Keratinocyte (primary cell): ENCODE results near the gene RHBDF1. TPM values are rescaled to one million over a fixed set of nuclear protein-coding genes. Genes with fewer than 3 reads are reported as not detected.

Experiments
- DNase-seq: peaks from one replicate; pipeline ENCODE4 v3.0.0-alpha.2; 2011; ENCODE audit warnings: low read depth, missing footprints, low spot score
- FAIRE-seq: peaks from 2 replicates; lab custom pipeline; 2011; peaks lifted over from hg19 to GRCh38; lab: Jason Lieb, UNC
- H2AFZ ChIP-seq: 2 replicates; pipeline ENCODE4 v1.6.0; 2012; ENCODE audit warnings: low read length, control low read depth, inconsistent platforms; ENCODE audit not compliant: control insufficient read depth
- H3K27ac ChIP-seq: 2 replicates; pipeline ENCODE4 v1.5.1; 2011; ENCODE audit warnings: low read length; ENCODE audit not compliant: control insufficient read depth, insufficient read depth
- H3K27me3 ChIP-seq: 3 replicates; pipeline ENCODE4 v1.6.0; 2011; ENCODE audit warnings: low read length; ENCODE audit not compliant: control insufficient read depth, insufficient read depth; ENCODE audit errors: extremely low read depth
- H3K36me3 ChIP-seq, 2 experiments: 2 replicates in 1 of 2; 3 replicates in 1 of 2; pipeline ENCODE4 v1.5.1; 2011; ENCODE audit warnings: low read length in 2 of 2, mild to moderate bottlenecking in 1 of 2; ENCODE audit not compliant: control insufficient read depth in 2 of 2, insufficient read depth in 2 of 2; ENCODE audit errors: extremely low read depth in 1 of 2
- H3K4me1 ChIP-seq: 3 replicates; pipeline ENCODE4 v1.5.1; 2011; ENCODE audit warnings: low read length; ENCODE audit not compliant: control insufficient read depth, insufficient read depth; ENCODE audit errors: extremely low read depth
- H3K4me2 ChIP-seq: 3 replicates; pipeline ENCODE4 v1.6.0; 2011; ENCODE audit warnings: low read depth, low read length; ENCODE audit not compliant: control insufficient read depth, insufficient read depth; ENCODE audit errors: extremely low read depth
- H3K4me3 ChIP-seq, 3 experiments: fragments of 200-600 bp in 1 of 3; sonication (generic) in 1 of 3; 2 replicates in 2 of 3; 3 replicates in 1 of 3; pipeline ENCODE4 v1.5.1; 2011 to 2016; ENCODE audit warnings: low read length in 3 of 3, mild to moderate bottlenecking in 3 of 3, control low read depth in 2 of 3, inconsistent platforms in 1 of 3, low read depth in 1 of 3, mixed read lengths in 1 of 3, mixed run types in 1 of 3, moderate library complexity in 1 of 3; ENCODE audit not compliant: control insufficient read depth in 2 of 3, insufficient read depth in 2 of 3; ENCODE audit errors: extremely low read depth in 1 of 3
- H3K79me2 ChIP-seq: 2 replicates; pipeline ENCODE4 v1.6.0; 2012; ENCODE audit warnings: low read length; ENCODE audit not compliant: control insufficient read depth, insufficient read depth
- H3K9ac ChIP-seq: 3 replicates; pipeline ENCODE4 v1.6.0; 2011; ENCODE audit warnings: low read length; ENCODE audit not compliant: control insufficient read depth, insufficient read depth; ENCODE audit errors: extremely low read depth
- H3K9me1 ChIP-seq: 3 replicates; pipeline ENCODE4 v1.6.0; 2011; ENCODE audit warnings: low read length; ENCODE audit not compliant: control insufficient read depth, insufficient read depth; ENCODE audit errors: extremely low read depth
- H3K9me3 ChIP-seq: 2 replicates; pipeline ENCODE4 v1.5.1; 2012; ENCODE audit warnings: low read depth, low read length; ENCODE audit not compliant: control insufficient read depth
- H4K20me1 ChIP-seq: 3 replicates; pipeline ENCODE4 v1.6.0; 2011; ENCODE audit warnings: low read length; ENCODE audit not compliant: control insufficient read depth, insufficient read depth; ENCODE audit errors: extremely low read depth
- CTCF ChIP-seq, 3 experiments: IDR thresholded peaks in 1 of 3; conservative IDR thresholded peaks in 1 of 3; optimal IDR thresholded peaks in 1 of 3; 2 replicates in 2 of 3; 3 replicates in 1 of 3; pipeline versions ENCODE3 to v1.5.1; 2011; ENCODE audit warnings: low read length in 3 of 3, mild to moderate bottlenecking in 3 of 3, moderate library complexity in 2 of 3, control low read depth in 1 of 3, inconsistent platforms in 1 of 3; ENCODE audit not compliant: insufficient read depth in 2 of 3; ENCODE audit errors: extremely low read depth in 1 of 3
- EZH2 ChIP-seq: IDR thresholded peaks from one replicate; pipeline ENCODE4 v1.6.1; 2012; ENCODE audit warnings: inconsistent platforms, mild to moderate bottlenecking, low read length, moderate library complexity
- dilution Hi-C: fragments of 300-500 bp; cut with MboI; formaldehyde crosslinking; loops from one replicate; pipeline ENCODE4 v1.7.0; 2020; ENCODE audit warnings: low sequenced_read_pairs; ENCODE audit not compliant: extremely low pct_ligation_motif_present
- polyA plus RNA-seq, 5 experiments: library from polyadenylated mRNA; depleted of rRNA in 3 of 5; stranded (reverse) in 3 of 5; stranded (forward) in 1 of 5; unstranded in 1 of 5; fragments of >200 nt; gene quantifications; 1 replicate in 1 of 5; 2 replicates in 3 of 5; 3 replicates in 1 of 5; pipeline versions ENCODE4 v1.2.1 to v1.2.3, GENCODE V29; 2011 to 2012; ENCODE audit warnings: missing spikeins in 2 of 5, low read depth in 1 of 5, low replicate concordance in 1 of 5

Gene RHBDF1
- polyA plus RNA-seq, 1 donor (not counting 4 experiments of a cell fraction or from before 2014, with no cell fraction given), result 20.4 TPM

- Histone ChIP-seq H3K9me1 (no peaks in the 10 kb centered on the region), H3K4me3 (no peak overlapping the region), H3K9me3 (no peaks in the 10 kb centered on the region), H3K4me1 (no peaks in the 10 kb centered on the region), H3K27ac (no peak overlapping the region), H3K27me3 (no peaks in the 10 kb centered on the region), H3K9ac (no peak overlapping the region), H4K20me1 (peaks cover 4% of the 10 kb centered on the region), H3K79me2 (peaks cover 3% of the 10 kb centered on the region), H3K36me3 (peaks cover 27 to 41% of the 10 kb centered on the region in 2 experiments), H3K4me2 (no peak overlapping the region), H2AFZ (no peak overlapping the region)
- dilution Hi-C loops, result no loop called here
- DNase-seq (no peak), FAIRE-seq (no peak)
- TF ChIP-seq CTCF (optimal IDR thresholded peaks at IDR 0.05 in 1 of 3, IDR thresholded peaks at IDR 0.05 in 1 of 3, conservative IDR thresholded peaks at IDR 0.05 in 1 of 3; ENCODE audit: extremely low read depth in 1 of 3, insufficient read depth in 2 of 3, low read length in 3 of 3) (no peak), EZH2 (no peak)
Observed at GRCh38 chr16:62283-62967, 10.0 kb downstream of the RHBDF1 start.

GRCh38 chr16:61879-62281 lies 10.6 kb downstream of the RHBDF1 start:
- DNase-seq (no peak), FAIRE-seq (no peak)
- Histone ChIP-seq H3K4me2 (no peak overlapping the region), H3K79me2 (peaks cover 2% of the 10 kb centered on the region), H3K9me3 (no peaks in the 10 kb centered on the region), H3K9ac (no peak overlapping the region), H2AFZ (no peak overlapping the region), H3K27me3 (no peaks in the 10 kb centered on the region), H3K9me1 (no peaks in the 10 kb centered on the region), H3K36me3 (peaks cover 31 to 43% of the 10 kb centered on the region in 2 experiments), H4K20me1 (peaks cover 4% of the 10 kb centered on the region), H3K4me3 (no peak overlapping the region), H3K4me1 (no peaks in the 10 kb centered on the region), H3K27ac (no peak overlapping the region)
- dilution Hi-C loops, result no loop called here
- TF ChIP-seq CTCF (optimal IDR thresholded peaks at IDR 0.05 in 1 of 3, IDR thresholded peaks at IDR 0.05 in 1 of 3, conservative IDR thresholded peaks at IDR 0.05 in 1 of 3; ENCODE audit: extremely low read depth in 1 of 3, insufficient read depth in 2 of 3, low read length in 3 of 3) (no peak), EZH2 (no peak)
